Lower lobe of right lung (tissue), 2 donors: ENCODE data around the gene LCE4A. TPM values are rescaled to one million over a fixed set of nuclear protein-coding genes. Genes with fewer than 3 reads are reported as not detected.
"Not testable (repeated sequence)": the region's sequence is repeated elsewhere in the genome, so short reads cannot be mapped to it uniquely, and the experiment has no call there.

ENCODE experiments used
- ATAC-seq, 2 donors: fragments of 200-7000 bp; cut with Tn5 transposase; one replicate each; pipeline ENCODE4 v1.9.1; 2020 to 2022; ENCODE audit warnings: mild to moderate bottlenecking in 2 of 2, moderate library complexity in 2 of 2
- DNase-seq: peaks from one replicate; pipeline ENCODE4 v3.0.0-alpha.2; 2020
- H3K27ac ChIP-seq: fragments of 200-600 bp; one replicate; pipeline ENCODE4 v1.8.0; 2022
- H3K27me3 ChIP-seq: fragments of 200-600 bp; one replicate; pipeline ENCODE4 v1.8.0; 2022; ENCODE audit warnings: low read depth
- H3K36me3 ChIP-seq: fragments of 200-600 bp; one replicate; pipeline ENCODE4 v1.8.0; 2022; ENCODE audit warnings: mild to moderate bottlenecking
- H3K4me1 ChIP-seq: fragments of 200-600 bp; one replicate; pipeline ENCODE4 v1.8.0; 2022
- H3K4me3 ChIP-seq: fragments of 200-600 bp; one replicate; pipeline ENCODE4 v1.8.0; 2022; ENCODE audit warnings: mild to moderate bottlenecking
- H3K9me3 ChIP-seq: fragments of 200-600 bp; one replicate; pipeline ENCODE4 v1.8.0; 2022
- intact Hi-C: fragments of 100-400 bp; cut with DNase I; formaldehyde crosslinking; loops from one replicate; pipeline ENCODE4 v1.11.0; 2022
- total RNA-seq: library from RNA; stranded (reverse); fragmentation: NEBNext Ultra II Directional; extraction: Animal tissue kit (Norgen Biotek cat#: 25700); gene quantifications from one replicate; pipeline ENCODE4 v1.2.1, GENCODE V29; 2021
- TF ChIP-seq, protein P1 (sequence below): fragments of 200-600 bp; IDR thresholded peaks from one replicate; pipeline ENCODE4 v1.8.0; 2022; ENCODE audit warnings: antibody characterized with exemption, mild to moderate bottlenecking
- donor health status: DM: no; HTN: yes; CAD: no; lungs with severe emphysema.

LCE4A gene
- total RNA-seq, 1 donor from 2014 or later: not detected

GRCh38 chr1:152679459-152679858 lies 28.5 kb upstream of the LCE4A start:
- Histone ChIP-seq H3K27ac (no peak overlapping the region), H3K4me3 (no peak overlapping the region), H3K9me3 (no peaks in the 10 kb centered on the region), H3K36me3 (no peaks in the 10 kb centered on the region), H3K27me3 (no peaks in the 10 kb centered on the region), H3K4me1 (no peaks in the 10 kb centered on the region)
- DNase-seq (no peak), ATAC-seq (no peak)
- intact Hi-C loops: no loop called here
- TF ChIP-seq, protein P1, sequence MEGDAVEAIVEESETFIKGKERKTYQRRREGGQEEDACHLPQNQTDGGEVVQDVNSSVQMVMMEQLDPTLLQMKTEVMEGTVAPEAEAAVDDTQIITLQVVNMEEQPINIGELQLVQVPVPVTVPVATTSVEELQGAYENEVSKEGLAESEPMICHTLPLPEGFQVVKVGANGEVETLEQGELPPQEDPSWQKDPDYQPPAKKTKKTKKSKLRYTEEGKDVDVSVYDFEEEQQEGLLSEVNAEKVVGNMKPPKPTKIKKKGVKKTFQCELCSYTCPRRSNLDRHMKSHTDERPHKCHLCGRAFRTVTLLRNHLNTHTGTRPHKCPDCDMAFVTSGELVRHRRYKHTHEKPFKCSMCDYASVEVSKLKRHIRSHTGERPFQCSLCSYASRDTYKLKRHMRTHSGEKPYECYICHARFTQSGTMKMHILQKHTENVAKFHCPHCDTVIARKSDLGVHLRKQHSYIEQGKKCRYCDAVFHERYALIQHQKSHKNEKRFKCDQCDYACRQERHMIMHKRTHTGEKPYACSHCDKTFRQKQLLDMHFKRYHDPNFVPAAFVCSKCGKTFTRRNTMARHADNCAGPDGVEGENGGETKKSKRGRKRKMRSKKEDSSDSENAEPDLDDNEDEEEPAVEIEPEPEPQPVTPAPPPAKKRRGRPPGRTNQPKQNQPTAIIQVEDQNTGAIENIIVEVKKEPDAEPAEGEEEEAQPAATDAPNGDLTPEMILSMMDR: no peak

- DNase-seq: no peak
- no peak for ATAC-seq
- H3K4me1 ChIP-seq: no peaks in the 10 kb centered on the region
- intact Hi-C loops: no loop called here
- no peak overlapping the region for H3K27ac ChIP-seq
- H3K4me3 ChIP-seq: no peak overlapping the region
- TF ChIP-seq, protein P1: no peak
- H3K9me3 ChIP-seq: no peaks in the 10 kb centered on the region
- H3K36me3 ChIP-seq: no peaks in the 10 kb centered on the region
- H3K27me3 ChIP-seq: no peaks in the 10 kb centered on the region
Measured at GRCh38 chr1:152681616-152682015, 26.3 kb upstream of the LCE4A start.

- Histone ChIP-seq H3K27ac (no peak overlapping the region), H3K36me3 (no peaks in the 10 kb centered on the region), H3K27me3 (no peaks in the 10 kb centered on the region), H3K4me1 (no peaks in the 10 kb centered on the region), H3K9me3 (no peaks in the 10 kb centered on the region), H3K4me3 (no peak overlapping the region)
- DNase-seq (no peak), ATAC-seq (no peak)
- TF ChIP-seq, protein P1: no peak
- intact Hi-C loops: no loop called here
Measured at GRCh38 chr1:152683846-152684245, 24.1 kb upstream of the LCE4A start.

GRCh38 chr1:152685823-152686222 lies 22.1 kb upstream of the LCE4A start, which contains the start of gene LCE2B:
Gene LCE2B, plus strand, starts transcription at chr1:152686123. Its CDS starts 721 bp downstream, at chr1:152686844.
- H3K9me3 ChIP-seq, H3K27me3 ChIP-seq, ATAC-seq, H3K4me1 ChIP-seq, DNase-seq, intact Hi-C loops, H3K27ac ChIP-seq, H3K4me3 ChIP-seq, H3K36me3 ChIP-seq: not testable (repeated sequence)

DNA sequence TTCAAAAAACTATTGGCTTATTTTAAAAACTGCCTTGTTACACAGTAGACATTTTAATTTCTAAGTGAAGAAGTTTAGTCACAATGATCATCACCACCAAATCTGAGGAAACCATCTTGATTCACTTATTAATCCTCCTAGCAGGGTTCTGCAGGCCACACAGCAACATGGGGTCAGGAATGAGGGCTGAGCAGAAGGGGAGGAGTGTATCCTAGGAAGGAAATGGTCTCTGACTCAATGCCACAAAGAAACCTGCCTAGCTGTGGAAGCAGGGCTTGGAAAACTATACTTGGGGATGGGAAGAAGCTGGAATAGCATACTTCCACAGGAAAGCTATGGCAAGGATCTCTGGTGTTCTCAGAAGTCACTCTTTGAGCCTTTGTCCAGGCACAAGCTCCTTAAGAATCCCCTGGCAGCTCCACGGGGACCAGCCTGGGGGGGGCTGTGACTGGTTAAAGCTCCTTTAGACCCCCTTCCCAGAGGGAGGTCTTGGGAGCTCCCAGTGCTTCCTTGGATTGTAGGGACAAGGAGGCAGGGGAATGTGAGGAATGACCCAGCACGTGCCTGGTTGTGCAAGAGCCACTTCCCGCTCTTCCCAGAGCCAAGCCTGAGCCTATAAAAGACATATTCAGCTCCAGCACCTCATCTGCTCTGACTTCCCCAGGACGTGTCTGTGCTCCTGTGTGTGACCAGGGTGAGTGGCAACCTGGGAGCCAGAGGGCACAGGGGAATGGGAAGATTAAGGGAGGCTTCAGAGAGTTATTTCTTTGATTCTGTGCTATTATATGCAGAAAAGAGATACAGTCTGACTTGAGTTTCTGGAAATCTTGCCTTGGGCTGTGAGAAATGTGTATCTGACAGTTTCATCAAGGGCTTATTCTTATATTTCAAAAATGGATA lies 10.0 kb upstream of the LCE4A start, which contains the start of gene LCE2A:
Gene LCE2A (plus strand): TSS at position 645 of the 900 bp plus-strand sequence. CDS start 557 bp downstream, outside the sequence.
- Histone ChIP-seq H3K4me1 (no peaks in the 10 kb centered on the region), H3K27me3 (no peaks in the 10 kb centered on the region), H3K4me3 (no peak within 1 kb of the TSS), H3K9me3 (no peaks in the 10 kb centered on the region), H3K36me3 (no peaks in the 10 kb centered on the region), H3K27ac (no peak within 1 kb of the TSS)
- DNase-seq (no peak), ATAC-seq (no peak)
- TF ChIP-seq, protein P1: no peak
- intact Hi-C loops: no loop called here

DNA sequence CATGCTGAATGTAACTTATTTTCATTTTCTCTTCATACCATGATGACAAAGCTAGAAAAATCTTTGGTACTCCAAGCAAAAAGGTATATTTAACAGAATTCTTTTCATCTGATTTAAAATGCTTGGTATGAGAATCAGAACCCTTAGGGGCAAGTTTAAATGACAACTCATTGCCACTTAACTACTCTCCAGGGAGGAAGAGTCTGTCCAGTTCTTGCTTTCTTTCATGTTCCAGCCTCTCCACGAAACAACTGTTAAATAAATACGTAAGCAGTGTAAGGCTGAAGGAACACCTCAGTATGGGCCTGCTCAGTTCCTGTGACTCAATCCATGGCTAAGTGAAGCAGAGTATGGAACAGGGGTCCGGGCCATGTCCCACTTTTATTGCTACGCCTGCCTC lies 8.2 kb upstream of the LCE4A start:
- TF ChIP-seq, protein P1: no peak
- no peak for DNase-seq
- Histone ChIP-seq H3K36me3 (no peaks in the 10 kb centered on the region), H3K27me3 (no peaks in the 10 kb centered on the region), H3K9me3 (no peaks in the 10 kb centered on the region), H3K4me1 (no peaks in the 10 kb centered on the region), H3K27ac (no peak overlapping the region), H3K4me3 (no peak overlapping the region)
- intact Hi-C loops: no loop called here
- ATAC-seq: no peak
